GM23338 (cell line): ENCODE data around the gene CELF4. TPM values are rescaled to one million over a fixed set of nuclear protein-coding genes. Genes with fewer than 3 reads are reported as not detected.

ENCODE experiments used
- ATAC-seq: fragments of 200-7000 bp; cut with Tn5 transposase; 3 replicates; pipeline ENCODE4 v1.9.1; 2020
- DNase-seq: peaks from one replicate; pipeline ENCODE4 v3.0.0-alpha.2; 2015; ENCODE audit warnings: low spot score
- H2AFZ ChIP-seq: fragments of 200-600 bp; sonication (generic); 2 replicates; pipeline ENCODE4 v1.8.0; 2016; ENCODE audit warnings: antibody characterized with exemption, mild to moderate bottlenecking, moderate library complexity
- H3F3A ChIP-seq: fragments of 200-600 bp; sonication (generic); replicated peaks from 2 replicates; pipeline ENCODE4 v1.8.0; 2017; ENCODE audit warnings: antibody characterized with exemption, mixed run types, low read depth
- H3K27ac ChIP-seq: fragments of 200-600 bp; sonication (generic); 2 replicates; pipeline ENCODE4 v1.6.1; 2016; ENCODE audit warnings: low read depth
- H3K27me3 ChIP-seq: fragments of 200-600 bp; sonication (generic); 2 replicates; pipeline ENCODE4 v1.8.0; 2016; ENCODE audit warnings: mild to moderate bottlenecking, mixed run types, moderate library complexity; ENCODE audit not compliant: insufficient read depth
- H3K36me3 ChIP-seq: fragments of 200-600 bp; sonication (generic); 2 replicates; pipeline ENCODE4 v1.8.0; 2016; ENCODE audit warnings: mild to moderate bottlenecking; ENCODE audit not compliant: insufficient read depth
- H3K4me1 ChIP-seq: fragments of 200-600 bp; sonication (generic); 2 replicates; pipeline ENCODE4 v1.8.0; 2016; ENCODE audit warnings: mild to moderate bottlenecking, moderate library complexity; ENCODE audit not compliant: insufficient read depth
- H3K4me2 ChIP-seq: fragments of 200-600 bp; sonication (generic); 2 replicates; pipeline ENCODE4 v1.7.1; 2017; ENCODE audit warnings: mixed run types
- H3K4me3 ChIP-seq: fragments of 200-600 bp; sonication (generic); 2 replicates; pipeline ENCODE4 v1.6.1; 2016; ENCODE audit warnings: mixed run types
- H3K79me2 ChIP-seq: fragments of 200-600 bp; sonication (generic); replicated peaks from 2 replicates; pipeline ENCODE4 v1.8.0; 2017; ENCODE audit warnings: mild to moderate bottlenecking; ENCODE audit not compliant: insufficient read depth
- H3K9me2 ChIP-seq: fragments of 200-600 bp; sonication (generic); 2 replicates; pipeline ENCODE4 v1.8.0; 2017; ENCODE audit not compliant: insufficient read depth
- H4K20me1 ChIP-seq: fragments of 200-600 bp; sonication (generic); replicated peaks from 2 replicates; pipeline ENCODE4 v1.8.0; 2017; ENCODE audit warnings: mild to moderate bottlenecking; ENCODE audit not compliant: insufficient read depth
- H3K27ac Mint-ChIP-seq: 2 replicates; pipeline ENCODE4 v1.8.0; 2020; ENCODE audit warnings: inconsistent platforms, mild to moderate bottlenecking, moderate library complexity, mixed read lengths
- H3K27me3 Mint-ChIP-seq: 3 replicates; pipeline ENCODE4 v1.8.0; 2022; ENCODE audit warnings: low read depth, mild to moderate bottlenecking, moderate library complexity, mixed read lengths, inconsistent platforms; ENCODE audit not compliant: insufficient read depth, poor library complexity
- H3K36me3 Mint-ChIP-seq: 3 replicates; pipeline ENCODE4 v1.8.0; 2021; ENCODE audit warnings: low read depth, mild to moderate bottlenecking, inconsistent platforms, moderate library complexity, mixed read lengths
- H3K4me1 Mint-ChIP-seq: 3 replicates; pipeline ENCODE4 v1.8.0; 2020; ENCODE audit warnings: mild to moderate bottlenecking, inconsistent platforms, mixed read lengths
- H3K4me3 Mint-ChIP-seq: 3 replicates; pipeline ENCODE4 v1.8.0; 2021; ENCODE audit warnings: moderate library complexity, mild to moderate bottlenecking, inconsistent platforms, mixed read lengths
- H3K9me3 Mint-ChIP-seq: 3 replicates; pipeline ENCODE4 v1.8.0; 2020; ENCODE audit warnings: moderate library complexity, mild to moderate bottlenecking, inconsistent platforms, mixed read lengths
- CREB1 ChIP-seq: fragments of 250-450 bp; sonication (Bioruptor Pico); IDR thresholded peaks from 2 replicates; pipeline ENCODE4 v1.5.0; 2020; ENCODE audit warnings: low read depth, mild to moderate bottlenecking, moderate library complexity
- CTCF ChIP-seq, 2 experiments: fragments of 200-600 bp in 1 of 2; sonication (generic) in 1 of 2; conservative IDR thresholded peaks; 2 replicates each; pipeline versions ENCODE4 v1.5.1 to v1.6.1; 2016 to 2017; ENCODE audit warnings: antibody characterized with exemption in 2 of 2, low read depth in 2 of 2, mild to moderate bottlenecking in 2 of 2, moderate library complexity in 1 of 2
- EZH2 ChIP-seq: fragments of 200-600 bp; sonication (generic); IDR thresholded peaks from one replicate; pipeline ENCODE4 v1.8.0; 2017; ENCODE audit warnings: antibody characterized with exemption, mild to moderate bottlenecking, low read depth; ENCODE audit not compliant: unreplicated experiment
- EZH2phosphoT487 ChIP-seq: fragments of 200-600 bp; sonication (generic); IDR thresholded peaks from one replicate; pipeline ENCODE4 v1.8.1; 2018; ENCODE audit warnings: antibody characterized with exemption; ENCODE audit not compliant: unreplicated experiment
- JUNB ChIP-seq: IDR thresholded peaks from one replicate; pipeline ENCODE4 v1.6.1; 2016; ENCODE audit warnings: antibody characterized with exemption; ENCODE audit not compliant: unreplicated experiment
- NANOG ChIP-seq: IDR thresholded peaks from 2 replicates; pipeline ENCODE4 v1.6.1; 2016; ENCODE audit warnings: antibody characterized with exemption, borderline replicate concordance
- POLR2AphosphoS5 ChIP-seq: IDR thresholded peaks from 2 replicates; pipeline ENCODE4 v1.6.1; 2016; ENCODE audit warnings: antibody characterized with exemption, low read depth
- STAT1 ChIP-seq: IDR thresholded peaks from one replicate; pipeline ENCODE4 v1.6.1; 2016; ENCODE audit warnings: antibody characterized with exemption; ENCODE audit not compliant: unreplicated experiment
- ZNF114 ChIP-seq: fragments of 250-450 bp; sonication (Bioruptor Pico); IDR thresholded peaks from 2 replicates; pipeline ENCODE4 v1.5.0; 2020; ENCODE audit warnings: mild to moderate bottlenecking, moderate library complexity
- ZNF331 ChIP-seq: fragments of 250-450 bp; sonication (Bioruptor Pico); IDR thresholded peaks from 2 replicates; pipeline ENCODE4 v1.5.0; 2020; ENCODE audit warnings: low read depth, mild to moderate bottlenecking, moderate library complexity
- ZNF462 ChIP-seq: fragments of 250-450 bp; sonication (Bioruptor Pico); IDR thresholded peaks from 2 replicates; pipeline ENCODE4 v1.5.0; 2020; ENCODE audit warnings: mild to moderate bottlenecking, moderate library complexity
- polyA plus RNA-seq: library from polyadenylated mRNA; unstranded; fragments of >200 nt; fragmentation: Nextera tagmentation; extraction: Ambion mirVana; gene quantifications from 2 replicates; pipeline ENCODE4 v1.2.1, GENCODE V29; 2016
- total RNA-seq: library from RNA; depleted of rRNA; stranded (reverse); fragments of >200 nt; shearing (Covaris generic); gene quantifications from 2 replicates; pipeline ENCODE4 v1.2.3, GENCODE V29; 2014
- TF ChIP-seq, protein P1 (sequence below): IDR thresholded peaks from 2 replicates; pipeline ENCODE4 v1.6.1; 2016; ENCODE audit warnings: antibody characterized with exemption
- TF ChIP-seq, protein P2 (sequence below): IDR thresholded peaks from one replicate; pipeline ENCODE4 v1.6.1; 2018; ENCODE audit warnings: antibody characterized with exemption; ENCODE audit not compliant: unreplicated experiment

CELF4 gene
- total and polyA plus RNA-seq, 2 experiments from 2014 or later, result 2.6 to 6.7 TPM

- Histone ChIP-seq H3K4me2 (no peak overlapping the region), H3K9me2 (0 out of 2 replicates have a peak, but pooled peaks cover 4% of the 10 kb centered on the region), H3K36me3 (no peaks in the 10 kb centered on the region), H3K27me3 (no peaks in the 10 kb centered on the region), H3K4me1 (no peaks in the 10 kb centered on the region), H4K20me1 (no peaks in the 10 kb centered on the region), H2AFZ (no peak overlapping the region), H3K79me2 (no peaks in the 10 kb centered on the region), H3F3A (no peaks in the 10 kb centered on the region), H3K4me3 (no peak overlapping the region), H3K27ac (no peak overlapping the region)
- H3K27me3 Mint-ChIP-seq, result peaks cover 9% of the 10 kb centered on the region
- no peak overlapping the region for H3K27ac Mint-ChIP-seq
- H3K36me3 Mint-ChIP-seq, result no peaks in the 10 kb centered on the region
- TF ChIP-seq, protein P1, sequence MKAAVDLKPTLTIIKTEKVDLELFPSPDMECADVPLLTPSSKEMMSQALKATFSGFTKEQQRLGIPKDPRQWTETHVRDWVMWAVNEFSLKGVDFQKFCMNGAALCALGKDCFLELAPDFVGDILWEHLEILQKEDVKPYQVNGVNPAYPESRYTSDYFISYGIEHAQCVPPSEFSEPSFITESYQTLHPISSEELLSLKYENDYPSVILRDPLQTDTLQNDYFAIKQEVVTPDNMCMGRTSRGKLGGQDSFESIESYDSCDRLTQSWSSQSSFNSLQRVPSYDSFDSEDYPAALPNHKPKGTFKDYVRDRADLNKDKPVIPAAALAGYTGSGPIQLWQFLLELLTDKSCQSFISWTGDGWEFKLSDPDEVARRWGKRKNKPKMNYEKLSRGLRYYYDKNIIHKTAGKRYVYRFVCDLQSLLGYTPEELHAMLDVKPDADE, result no peak
- no peak for TF ChIP-seq ZNF331 (CRISPR knock-in tag)
- TF ChIP-seq, protein P2, sequence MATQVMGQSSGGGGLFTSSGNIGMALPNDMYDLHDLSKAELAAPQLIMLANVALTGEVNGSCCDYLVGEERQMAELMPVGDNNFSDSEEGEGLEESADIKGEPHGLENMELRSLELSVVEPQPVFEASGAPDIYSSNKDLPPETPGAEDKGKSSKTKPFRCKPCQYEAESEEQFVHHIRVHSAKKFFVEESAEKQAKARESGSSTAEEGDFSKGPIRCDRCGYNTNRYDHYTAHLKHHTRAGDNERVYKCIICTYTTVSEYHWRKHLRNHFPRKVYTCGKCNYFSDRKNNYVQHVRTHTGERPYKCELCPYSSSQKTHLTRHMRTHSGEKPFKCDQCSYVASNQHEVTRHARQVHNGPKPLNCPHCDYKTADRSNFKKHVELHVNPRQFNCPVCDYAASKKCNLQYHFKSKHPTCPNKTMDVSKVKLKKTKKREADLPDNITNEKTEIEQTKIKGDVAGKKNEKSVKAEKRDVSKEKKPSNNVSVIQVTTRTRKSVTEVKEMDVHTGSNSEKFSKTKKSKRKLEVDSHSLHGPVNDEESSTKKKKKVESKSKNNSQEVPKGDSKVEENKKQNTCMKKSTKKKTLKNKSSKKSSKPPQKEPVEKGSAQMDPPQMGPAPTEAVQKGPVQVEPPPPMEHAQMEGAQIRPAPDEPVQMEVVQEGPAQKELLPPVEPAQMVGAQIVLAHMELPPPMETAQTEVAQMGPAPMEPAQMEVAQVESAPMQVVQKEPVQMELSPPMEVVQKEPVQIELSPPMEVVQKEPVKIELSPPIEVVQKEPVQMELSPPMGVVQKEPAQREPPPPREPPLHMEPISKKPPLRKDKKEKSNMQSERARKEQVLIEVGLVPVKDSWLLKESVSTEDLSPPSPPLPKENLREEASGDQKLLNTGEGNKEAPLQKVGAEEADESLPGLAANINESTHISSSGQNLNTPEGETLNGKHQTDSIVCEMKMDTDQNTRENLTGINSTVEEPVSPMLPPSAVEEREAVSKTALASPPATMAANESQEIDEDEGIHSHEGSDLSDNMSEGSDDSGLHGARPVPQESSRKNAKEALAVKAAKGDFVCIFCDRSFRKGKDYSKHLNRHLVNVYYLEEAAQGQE, result no peak
- TF ChIP-seq EZH2, result no peak
- no peak for TF ChIP-seq EZH2phosphoT487
- TF ChIP-seq STAT1, result no peak
- no peak for TF ChIP-seq CREB1
- no peak for TF ChIP-seq POLR2AphosphoS5
- no peak for TF ChIP-seq NANOG
- TF ChIP-seq CTCF (conservative IDR thresholded peaks at IDR 0.05; ENCODE audit: low read depth in 2 of 2), result no peak
- no peak for TF ChIP-seq JUNB
- no peak for TF ChIP-seq ZNF114 (CRISPR knock-in tag)
- no peak for TF ChIP-seq ZNF462 (CRISPR knock-in tag)
- peaks cover 3% of the 10 kb centered on the region; the same call in 1 of the 3 replicates for H3K4me1 Mint-ChIP-seq
- H3K4me3 Mint-ChIP-seq, result no peak overlapping the region
- ATAC-seq (no peak), DNase-seq (no peak)
- no peaks in the 10 kb centered on the region for H3K9me3 Mint-ChIP-seq
Measured at GRCh38 chr18:37313624-37314023, 252.0 kb downstream of the CELF4 start.
